GM18502 (cell line): ENCODE data around the gene SERPINH1.

ENCODE experiments used
- ATAC-seq: cut with Tn5 transposase; IDR thresholded peaks from one replicate; pipeline ENCODE4 v1.9.1; 2021; ENCODE audit warnings: mild to moderate bottlenecking; ENCODE audit not compliant: unreplicated experiment, poor library complexity

SERPINH1 gene

GRCh38 chr11:75593286-75593915, 31.3 kb downstream of the SERPINH1 start:
- ATAC-seq, result no peak

GRCh38 chr11:75594211-75594610, 32.2 kb downstream of the SERPINH1 start:
- no peak for ATAC-seq

DNA sequence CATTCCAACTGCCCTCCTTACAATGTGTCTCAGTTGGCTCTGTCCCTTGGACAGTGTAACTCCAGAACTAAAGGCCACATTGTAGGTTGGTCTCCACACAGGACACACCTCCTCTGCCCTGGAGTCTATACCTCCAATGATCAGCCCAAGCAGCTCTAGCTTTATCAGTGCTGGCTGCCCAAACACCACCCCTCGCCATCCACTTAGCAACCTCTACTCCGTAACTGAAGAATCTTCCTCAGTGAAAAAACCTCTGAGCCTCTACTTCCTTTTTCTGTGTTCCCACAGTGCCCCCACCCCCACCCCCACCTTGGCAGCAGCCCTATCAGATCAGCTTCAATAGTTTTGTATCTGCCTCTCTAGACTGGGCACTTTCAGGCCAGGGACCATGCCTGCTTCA, 33.4 kb downstream of the SERPINH1 start:
- ATAC-seq, result no peak

GRCh38 chr11:75596914-75597313, 34.9 kb downstream of the SERPINH1 start:
- ATAC-seq, result no peak

DNA sequence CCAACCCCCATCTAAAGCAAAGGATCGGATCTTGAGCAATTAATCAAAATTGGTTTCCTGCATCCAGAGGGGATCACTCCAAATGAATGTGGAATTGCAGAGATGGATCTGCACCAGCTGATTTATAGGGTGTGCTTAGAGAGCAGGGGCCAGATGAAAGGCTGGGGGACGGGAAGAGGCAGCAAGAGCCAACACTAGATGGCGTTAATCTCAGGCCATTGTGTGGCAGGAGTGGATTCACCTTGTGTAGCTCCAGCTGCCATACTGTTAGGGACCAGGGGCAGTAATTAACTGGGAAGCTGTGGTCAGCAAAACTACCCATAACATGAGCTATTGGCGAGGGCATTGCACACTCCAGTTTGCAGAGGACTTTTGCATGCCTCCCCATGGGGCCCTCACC, 35.6 kb downstream of the SERPINH1 start:
- ATAC-seq, result no peak

GRCh38 chr11:75598264-75598663, 36.2 kb downstream of the SERPINH1 start:
- ATAC-seq, result no peak

DNA sequence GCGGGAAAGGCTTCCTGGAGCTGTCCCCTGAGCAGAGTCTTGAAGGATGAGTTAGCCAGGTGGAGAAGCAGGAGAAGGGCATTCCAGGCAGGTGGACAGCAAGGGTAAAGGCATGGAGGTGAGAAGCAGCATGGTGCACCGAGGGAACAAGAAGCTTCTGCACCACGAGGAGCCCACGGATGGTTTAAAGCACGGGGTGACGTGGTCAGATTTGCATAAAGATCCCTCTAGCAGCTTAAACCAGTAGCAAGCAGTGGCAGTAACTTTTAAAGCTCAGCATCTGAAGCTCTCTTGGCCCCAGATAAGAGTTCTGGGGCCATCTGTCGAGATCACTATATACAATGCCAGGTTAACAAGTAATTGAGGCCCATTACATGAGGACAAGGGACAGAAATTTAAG, 36.8 kb downstream of the SERPINH1 start:
- no peak for ATAC-seq

DNA sequence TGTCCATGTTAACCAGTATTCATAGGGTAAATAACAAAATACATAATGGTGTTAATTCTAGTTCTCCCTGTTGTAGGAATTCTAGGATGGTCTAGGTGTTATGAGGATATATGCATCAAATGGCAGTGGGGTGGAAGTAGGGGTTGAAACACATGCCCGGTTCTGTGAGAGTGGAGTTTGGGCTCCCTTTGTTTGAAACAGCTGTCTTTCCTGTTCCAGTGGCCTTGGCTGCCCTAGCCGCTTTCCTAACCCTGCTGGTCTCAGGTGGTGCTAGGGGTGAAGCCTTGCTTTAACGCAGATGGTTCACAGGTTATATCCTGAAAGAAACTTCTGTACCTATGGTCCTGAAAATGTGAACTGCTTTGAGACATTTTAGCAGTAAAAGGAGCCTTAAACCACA, 38.3 kb downstream of the SERPINH1 start:
- ATAC-seq, result no peak

DNA sequence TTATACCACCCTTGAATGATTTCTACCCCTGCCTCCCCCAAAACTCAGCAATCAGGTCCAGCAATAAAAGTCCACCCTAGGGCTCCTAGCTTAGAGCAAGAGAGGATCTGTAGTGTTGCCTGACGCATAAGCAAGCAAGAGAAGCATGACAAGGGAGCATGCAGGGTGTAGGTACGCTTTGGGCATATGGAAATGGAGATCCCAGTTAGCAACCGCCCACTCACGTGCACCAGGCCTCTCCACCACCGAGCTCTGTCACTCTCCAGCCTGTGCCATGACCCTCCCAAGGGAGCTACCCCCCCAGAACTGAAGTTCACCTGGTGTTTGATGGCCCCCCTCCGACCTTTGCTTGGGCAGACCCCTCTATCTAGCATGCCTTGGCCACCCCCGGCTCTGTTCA, 39.4 kb downstream of the SERPINH1 start:
- ATAC-seq, result no peak

DNA sequence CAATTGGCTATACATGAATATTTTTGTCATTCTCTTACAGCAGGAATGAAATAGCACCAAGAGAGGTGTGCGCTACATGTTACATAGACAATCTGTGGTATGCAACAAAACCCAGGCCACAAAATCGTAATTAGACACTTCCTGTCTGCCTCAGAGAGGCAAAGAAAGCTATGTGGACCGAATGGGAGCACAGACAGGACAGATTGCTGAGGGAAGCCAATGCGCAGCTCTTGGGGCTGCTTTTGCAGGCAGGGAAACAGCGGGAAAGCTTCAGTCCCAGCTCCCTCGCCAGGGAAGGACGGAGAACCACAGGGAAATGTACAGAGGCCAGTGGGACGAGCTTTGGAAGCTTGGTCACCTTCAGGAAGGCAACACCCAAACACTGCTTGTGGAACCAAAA, 40.9 kb downstream of the SERPINH1 start:
- ATAC-seq, result no peak

DNA sequence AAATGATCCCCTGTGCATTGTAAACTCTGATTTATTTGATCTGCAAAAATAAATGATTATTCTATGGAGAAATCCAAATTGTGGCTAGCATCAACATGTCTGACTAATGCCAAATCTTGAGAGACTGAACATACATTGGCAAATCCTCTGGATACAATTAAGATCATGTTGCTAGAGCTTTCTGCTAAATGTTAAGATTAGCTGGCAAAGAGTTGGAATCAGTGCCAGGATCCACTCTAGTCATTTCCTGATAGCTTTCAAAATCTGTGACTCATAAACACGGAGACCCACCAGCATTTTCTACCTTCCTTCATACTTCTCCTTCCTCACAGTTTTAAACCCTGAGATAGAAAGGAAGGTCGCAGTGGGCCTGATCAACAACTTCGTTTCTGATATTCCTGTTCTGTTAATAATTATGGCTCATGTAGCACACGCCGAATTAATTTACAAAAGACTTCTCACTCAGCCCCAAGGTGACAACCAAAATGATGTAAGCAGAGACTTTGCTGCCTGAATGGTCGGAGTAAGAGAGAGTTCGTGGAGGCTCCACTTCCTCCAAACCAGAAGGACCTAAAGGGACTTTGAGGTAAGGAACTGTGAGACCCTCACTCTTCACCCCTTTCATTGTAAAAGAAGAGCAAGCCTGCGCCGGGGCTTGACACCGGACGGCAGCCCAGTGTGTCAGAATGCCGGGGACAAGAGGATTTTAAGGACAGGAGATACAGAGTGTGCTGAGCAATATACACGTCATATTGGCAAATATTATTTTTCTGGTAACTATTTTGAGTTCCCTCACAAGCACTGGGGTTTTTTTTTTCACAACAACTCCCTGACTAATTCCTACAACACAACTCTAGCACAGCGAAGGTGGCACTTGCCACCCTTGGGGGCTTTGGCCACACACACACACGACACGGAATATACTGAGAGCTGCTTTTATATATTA, 42.0 kb downstream of the SERPINH1 start:
- ATAC-seq, result no peak

DNA sequence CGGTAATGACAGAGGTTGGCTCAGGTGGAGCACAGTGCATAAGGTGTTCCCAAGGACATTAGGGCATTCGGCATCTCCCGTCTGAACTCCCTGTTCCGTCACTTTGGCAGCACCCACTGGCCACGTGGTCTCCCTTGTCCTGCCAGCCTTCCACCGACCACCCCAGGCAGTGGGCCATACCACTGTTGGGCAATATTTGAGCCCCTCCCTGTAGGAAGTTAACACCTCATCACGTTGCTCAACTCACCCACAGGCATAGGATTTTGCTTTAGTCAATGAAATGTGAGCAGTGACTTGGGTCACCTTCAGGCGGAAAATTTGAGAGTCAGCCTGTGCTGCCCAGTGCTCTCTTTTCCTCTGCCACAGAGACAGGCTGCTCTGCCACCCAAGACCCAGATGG, 44.0 kb downstream of the SERPINH1 start:
- ATAC-seq, result no peak

- ATAC-seq, result no peak
These were observed 49.8 kb downstream of the SERPINH1 start for GRCh38 chr11:75611823-75612222.

- ATAC-seq, result no peak
These were observed 53.7 kb downstream of the SERPINH1 start for GRCh38 chr11:75615751-75616150.

DNA sequence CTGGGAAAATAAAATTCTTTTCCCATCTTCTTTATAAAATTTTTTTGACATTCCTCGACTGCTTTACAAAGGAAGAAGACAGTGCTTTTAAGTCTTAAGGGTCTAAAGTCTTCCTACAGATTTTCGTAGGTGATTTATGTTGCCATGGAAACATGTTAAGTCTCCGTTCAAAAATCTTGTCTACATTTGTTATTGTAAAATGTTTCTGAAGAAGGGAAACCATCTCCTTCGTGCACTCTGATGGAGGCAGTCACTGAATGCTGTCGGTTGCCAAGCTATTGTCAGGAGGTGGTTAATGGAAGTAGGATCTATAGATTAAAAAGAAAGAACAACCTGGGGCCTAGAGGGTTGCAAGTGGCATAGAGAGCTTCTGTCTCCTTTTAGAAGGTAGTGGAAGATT, 54.2 kb downstream of the SERPINH1 start:
- ATAC-seq, result no peak
